C4-2B (cell line): ENCODE results near the gene SLC26A9.
"Not testable (repeated sequence)": the region's sequence is repeated elsewhere in the genome, so short reads cannot be mapped to it uniquely, and the experiment has no call there.

Experiments used
- CTCF ChIP-seq: fragments of 450-650 bp; conservative IDR thresholded peaks from 2 replicates; pipeline ENCODE4 v1.5.1; 2017; ENCODE audit warnings: mild to moderate bottlenecking
- ZFX ChIP-seq: fragments of 450-650 bp; IDR thresholded peaks from 2 replicates; pipeline ENCODE4 v1.6.1; 2017

- not testable (repeated sequence) for TF ChIP-seq CTCF, ZFX
These were observed 49.1 kb downstream of the SLC26A9 start for GRCh38 chr1:205894119-205894518.
